ENCODE measurements around the gene GMDS.

Gene GMDS

DNA sequence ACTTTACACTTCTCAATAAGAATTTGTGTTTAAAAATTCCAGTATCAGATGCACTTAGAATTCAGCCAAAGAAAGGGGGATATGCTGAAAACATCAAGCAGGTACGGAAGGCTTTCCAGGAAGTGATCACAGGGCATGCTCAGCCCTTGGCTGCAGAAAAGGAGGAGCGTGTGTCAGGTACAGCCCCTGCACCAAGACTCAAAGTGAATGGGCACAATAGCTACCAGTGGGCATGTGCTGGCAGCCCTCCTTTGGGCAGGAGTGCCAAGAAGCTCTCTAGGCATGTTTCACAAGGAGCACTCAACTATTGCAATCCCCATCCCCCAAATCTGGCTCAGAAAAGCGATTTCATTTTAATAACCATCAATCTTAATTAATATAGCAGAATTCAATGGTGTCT is 298.8 kb downstream of the GMDS start:
- no peak overlapping the region for H3K4me2 ChIP-seq (ENCODE audit: low read length)
- H3K36me3 ChIP-seq (replicated peaks; ENCODE audit: low read depth, low read length) = no peaks in the 10 kb centered on the region
- no peak overlapping the region for H2AFZ ChIP-seq (ENCODE audit: low read depth, low read length)
- H3K79me2 ChIP-seq (ENCODE audit: low read length) = no peaks in the 10 kb centered on the region
- TF ChIP-seq CTCF (IDR thresholded peaks at IDR 0.05; ENCODE audit: low read depth, low read length) (no peak), EZH2phosphoT487 (IDR thresholded peaks at IDR 0.05; ENCODE audit: low read depth) (no peak)
- no peaks in the 10 kb centered on the region for H3K27me3 ChIP-seq (ENCODE audit: low read depth, low read length)
- H3K9ac ChIP-seq (ENCODE audit: low read length) = no peak overlapping the region
- no peaks in the 10 kb centered on the region for H4K20me1 ChIP-seq (ENCODE audit: insufficient read depth, low read length)
- H3K4me1 ChIP-seq (ENCODE audit: low read length) = peaks cover 12% of the 10 kb centered on the region
- H3K9me3 ChIP-seq (ENCODE audit: insufficient read depth, low read length) = no peaks in the 10 kb centered on the region
- H3K27ac ChIP-seq (ENCODE audit: low read length) = no peak overlapping the region
- no peak overlapping the region for H3K4me3 ChIP-seq (ENCODE audit: low read length)

DNA sequence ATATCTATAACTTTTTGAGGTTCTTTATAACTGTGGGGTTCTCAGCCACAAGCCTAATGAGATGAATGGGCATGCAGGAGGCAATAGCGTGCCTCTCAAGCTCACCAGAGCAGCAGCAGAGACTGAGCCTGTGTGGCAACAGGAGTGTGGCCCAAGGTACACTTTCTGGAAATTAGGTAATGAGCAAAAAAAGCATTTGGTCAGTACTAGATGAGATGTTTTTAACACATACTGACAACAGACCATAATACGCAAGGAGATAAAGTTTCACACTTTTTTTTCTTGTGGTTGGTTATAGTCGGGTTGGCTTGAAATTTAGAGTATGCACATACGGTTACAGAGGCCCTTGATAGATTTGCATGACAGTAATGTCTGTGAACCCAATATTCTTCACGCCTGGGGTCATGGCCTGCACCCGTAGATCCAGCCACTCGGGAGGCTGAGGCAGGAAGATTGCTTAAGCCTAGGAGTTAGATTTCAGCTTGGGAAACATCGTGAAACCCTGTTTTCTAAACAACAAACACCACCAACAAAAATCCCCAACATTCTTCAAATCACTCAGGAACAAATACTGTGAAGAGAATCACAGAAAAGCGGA is 300.1 kb downstream of the GMDS start:
- Histone ChIP-seq H3K9me3 (ENCODE audit: insufficient read depth, low read length) (no peaks in the 10 kb centered on the region), H3K4me1 (ENCODE audit: low read length) (peaks cover 16% of the 10 kb centered on the region), H3K27me3 (ENCODE audit: low read depth, low read length) (no peaks in the 10 kb centered on the region), H2AFZ (ENCODE audit: low read depth, low read length) (no peak overlapping the region), H3K79me2 (ENCODE audit: low read length) (no peaks in the 10 kb centered on the region), H3K4me3 (ENCODE audit: low read length) (no peak overlapping the region), H3K4me2 (ENCODE audit: low read length) (no peak overlapping the region), H4K20me1 (ENCODE audit: insufficient read depth, low read length) (no peaks in the 10 kb centered on the region), H3K36me3 (replicated peaks; ENCODE audit: low read depth, low read length) (no peaks in the 10 kb centered on the region), H3K9ac (ENCODE audit: low read length) (no peak overlapping the region), H3K27ac (ENCODE audit: low read length) (no peak overlapping the region)
- TF ChIP-seq EZH2phosphoT487 (IDR thresholded peaks at IDR 0.05; ENCODE audit: low read depth) (no peak), CTCF (IDR thresholded peaks at IDR 0.05; ENCODE audit: low read depth, low read length) (no peak)

- Histone ChIP-seq H3K4me2 (ENCODE audit: low read length) (no peak overlapping the region), H3K4me3 (ENCODE audit: low read length) (no peak overlapping the region), H3K4me1 (ENCODE audit: low read length) (peaks cover 18% of the 10 kb centered on the region), H3K27ac (ENCODE audit: low read length) (no peak overlapping the region), H4K20me1 (ENCODE audit: insufficient read depth, low read length) (no peaks in the 10 kb centered on the region), H3K36me3 (replicated peaks; ENCODE audit: low read depth, low read length) (no peaks in the 10 kb centered on the region), H3K9me3 (ENCODE audit: insufficient read depth, low read length) (no peaks in the 10 kb centered on the region), H2AFZ (ENCODE audit: low read depth, low read length) (no peak overlapping the region), H3K27me3 (ENCODE audit: low read depth, low read length) (no peaks in the 10 kb centered on the region), H3K9ac (ENCODE audit: low read length) (no peak overlapping the region), H3K79me2 (ENCODE audit: low read length) (no peaks in the 10 kb centered on the region)
- no peak for TF ChIP-seq CTCF (IDR thresholded peaks at IDR 0.05; ENCODE audit: low read depth, low read length)
- TF ChIP-seq EZH2phosphoT487 (IDR thresholded peaks at IDR 0.05; ENCODE audit: low read depth) = no peak
These were observed 302.6 kb downstream of the GMDS start for GRCh38 chr6:1942834-1943233.

DNA sequence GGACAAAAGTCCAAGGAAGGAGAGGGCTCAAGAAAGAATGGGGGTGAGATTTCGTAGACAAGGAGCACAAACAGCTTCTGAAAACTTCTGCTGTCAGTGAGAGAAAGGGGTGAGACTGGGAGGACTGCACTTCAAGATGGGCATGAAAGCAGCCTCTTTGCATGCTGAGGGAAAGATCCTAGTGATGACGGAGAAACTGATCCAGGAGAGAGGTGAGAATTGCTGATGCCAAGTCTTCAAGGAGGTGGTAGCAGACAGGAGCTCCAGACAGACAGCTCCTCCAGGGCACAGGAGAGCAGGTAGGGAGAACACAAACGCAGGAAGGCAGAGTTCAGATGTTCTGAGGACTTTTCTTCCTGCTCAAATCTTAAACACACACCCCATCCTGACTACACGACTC is 303.9 kb downstream of the GMDS start:
- no peak for TF ChIP-seq EZH2phosphoT487 (IDR thresholded peaks at IDR 0.05; ENCODE audit: low read depth)
- no peak for TF ChIP-seq CTCF (IDR thresholded peaks at IDR 0.05; ENCODE audit: low read depth, low read length)
- H3K4me3 ChIP-seq (ENCODE audit: low read length) = no peak overlapping the region
- H3K4me1 ChIP-seq (ENCODE audit: low read length) = peaks cover 18% of the 10 kb centered on the region
- H3K27me3 ChIP-seq (ENCODE audit: low read depth, low read length) = no peaks in the 10 kb centered on the region
- H4K20me1 ChIP-seq (ENCODE audit: insufficient read depth, low read length) = no peaks in the 10 kb centered on the region
- H3K9me3 ChIP-seq (ENCODE audit: insufficient read depth, low read length) = no peaks in the 10 kb centered on the region
- no peak overlapping the region for H3K9ac ChIP-seq (ENCODE audit: low read length)
- no peak overlapping the region for H2AFZ ChIP-seq (ENCODE audit: low read depth, low read length)
- no peak overlapping the region for H3K27ac ChIP-seq (ENCODE audit: low read length)
- no peak overlapping the region for H3K4me2 ChIP-seq (ENCODE audit: low read length)
- no peaks in the 10 kb centered on the region for H3K36me3 ChIP-seq (replicated peaks; ENCODE audit: low read depth, low read length)
- no peaks in the 10 kb centered on the region for H3K79me2 ChIP-seq (ENCODE audit: low read length)

Measured in OCI-LY3 (cell line).